LNCAP (cell line): Measurements from ENCODE around the gene RASAL2.

Experiments used
- CTCF ChIP-seq: fragments of 450-650 bp; IDR thresholded peaks from 2 replicates; pipeline ENCODE4 v1.5.1; 2017; ENCODE audit warnings: mild to moderate bottlenecking

Gene RASAL2

GRCh38 chr1:178254433-178254832 is 160.5 kb downstream of the RASAL2 start:
- TF ChIP-seq CTCF, result no peak

- no peak for TF ChIP-seq CTCF
Observed at GRCh38 chr1:178258536-178258935, 164.6 kb downstream of the RASAL2 start.

- TF ChIP-seq CTCF, result no peak
Observed at GRCh38 chr1:178262120-178262500, 168.2 kb downstream of the RASAL2 start.

- TF ChIP-seq CTCF, result no peak
Observed at GRCh38 chr1:178263341-178263740, 169.4 kb downstream of the RASAL2 start.

- no peak for TF ChIP-seq CTCF
Observed at GRCh38 chr1:178266113-178266512, 172.2 kb downstream of the RASAL2 start.

GRCh38 chr1:178266619-178267066 is 172.7 kb downstream of the RASAL2 start:
- no peak for TF ChIP-seq CTCF

GRCh38 chr1:178267646-178268094 is 173.8 kb downstream of the RASAL2 start:
- no peak for TF ChIP-seq CTCF

- TF ChIP-seq CTCF, result no peak
Observed at GRCh38 chr1:178271471-178271870, 177.6 kb downstream of the RASAL2 start.
